ENCODE data around the gene TEKTIP1.

- TF ChIP-seq EZH2phosphoT487 (IDR thresholded peaks at IDR 0.05; ENCODE audit: borderline replicate concordance), result no peak
- TF ChIP-seq, protein P1, sequence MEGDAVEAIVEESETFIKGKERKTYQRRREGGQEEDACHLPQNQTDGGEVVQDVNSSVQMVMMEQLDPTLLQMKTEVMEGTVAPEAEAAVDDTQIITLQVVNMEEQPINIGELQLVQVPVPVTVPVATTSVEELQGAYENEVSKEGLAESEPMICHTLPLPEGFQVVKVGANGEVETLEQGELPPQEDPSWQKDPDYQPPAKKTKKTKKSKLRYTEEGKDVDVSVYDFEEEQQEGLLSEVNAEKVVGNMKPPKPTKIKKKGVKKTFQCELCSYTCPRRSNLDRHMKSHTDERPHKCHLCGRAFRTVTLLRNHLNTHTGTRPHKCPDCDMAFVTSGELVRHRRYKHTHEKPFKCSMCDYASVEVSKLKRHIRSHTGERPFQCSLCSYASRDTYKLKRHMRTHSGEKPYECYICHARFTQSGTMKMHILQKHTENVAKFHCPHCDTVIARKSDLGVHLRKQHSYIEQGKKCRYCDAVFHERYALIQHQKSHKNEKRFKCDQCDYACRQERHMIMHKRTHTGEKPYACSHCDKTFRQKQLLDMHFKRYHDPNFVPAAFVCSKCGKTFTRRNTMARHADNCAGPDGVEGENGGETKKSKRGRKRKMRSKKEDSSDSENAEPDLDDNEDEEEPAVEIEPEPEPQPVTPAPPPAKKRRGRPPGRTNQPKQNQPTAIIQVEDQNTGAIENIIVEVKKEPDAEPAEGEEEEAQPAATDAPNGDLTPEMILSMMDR (conservative IDR thresholded peaks at IDR 0.05; ENCODE audit: low read length), result no peak
Measured at GRCh38 chr19:3556978-3557460, 18.0 kb downstream of the TEKTIP1 start.
